NCI-H2196 treated with DMSO at 0.1 percent for 48 hours (cell line): Measurements from ENCODE around the gene BMP8A.
"Not testable (repeated sequence)": the region's sequence is repeated elsewhere in the genome, so short reads cannot be mapped to it uniquely, and the experiment has no call there.

Source experiments
- DNase-seq: peaks from one replicate; lab custom pipeline; 2025; ENCODE audit not compliant: unreplicated experiment; lab: John Stamatoyannopoulos, UW

The BMP8A gene

DNA sequence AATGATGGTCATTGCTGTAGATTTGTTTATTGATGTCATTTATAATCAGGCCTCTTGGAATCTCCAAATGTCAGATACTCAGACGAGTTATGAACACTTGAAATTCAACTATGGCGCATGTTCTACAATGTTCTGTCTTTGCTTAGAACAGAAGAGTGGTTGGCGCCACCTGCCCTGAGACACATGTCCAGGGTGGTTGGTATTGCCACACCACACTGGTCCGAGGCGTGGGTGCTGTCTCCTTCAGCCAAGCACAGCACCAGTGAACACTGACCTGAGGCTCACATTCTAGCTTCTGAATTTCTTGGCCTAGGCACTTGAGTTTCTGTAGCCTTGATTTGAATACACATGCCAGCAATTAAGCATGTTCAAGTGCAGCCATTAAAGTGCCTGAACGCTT, 10.1 kb upstream of the BMP8A start:
- DNase-seq: no peak

DNA sequence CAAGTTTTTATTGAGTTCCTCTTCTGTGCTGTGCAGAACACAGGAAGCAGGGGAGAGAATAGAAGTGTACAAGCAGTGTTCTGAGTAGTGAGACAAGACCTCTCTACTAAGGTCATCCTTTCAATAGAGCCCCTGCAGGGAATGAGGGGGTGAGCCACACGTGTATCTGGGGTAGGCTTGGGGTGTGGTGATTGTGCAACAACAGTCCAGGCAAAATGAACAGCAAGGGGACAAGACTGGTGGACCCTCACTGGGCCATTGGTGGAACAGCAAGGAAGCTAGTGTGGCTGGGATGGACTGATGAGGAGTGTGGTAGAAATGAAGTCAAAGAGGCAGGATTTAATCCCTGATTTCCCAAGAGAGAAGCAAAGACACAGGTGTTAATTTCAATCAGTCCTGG, 8.2 kb upstream of the BMP8A start:
- DNase-seq: no peak

DNA sequence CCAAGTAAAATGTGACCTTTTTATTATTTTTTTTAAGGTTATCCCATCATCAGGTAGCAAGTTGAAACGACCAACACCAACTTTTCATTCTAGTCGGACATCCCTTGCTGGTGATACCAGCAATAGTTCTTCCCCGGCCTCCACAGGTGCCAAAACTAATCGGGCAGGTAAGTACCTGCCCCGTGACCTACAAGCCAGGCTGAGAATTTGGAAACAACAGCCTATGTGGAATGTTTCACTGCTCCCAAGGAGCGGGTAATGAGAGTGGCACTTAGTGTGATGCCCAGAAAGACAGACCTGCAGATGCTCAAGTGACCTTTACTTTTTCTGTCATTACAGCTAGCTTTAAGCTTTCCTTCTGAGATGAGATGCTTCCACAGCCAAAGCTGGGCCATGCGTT, 6.9 kb upstream of the BMP8A start:
- DNase-seq: no peak

DNA sequence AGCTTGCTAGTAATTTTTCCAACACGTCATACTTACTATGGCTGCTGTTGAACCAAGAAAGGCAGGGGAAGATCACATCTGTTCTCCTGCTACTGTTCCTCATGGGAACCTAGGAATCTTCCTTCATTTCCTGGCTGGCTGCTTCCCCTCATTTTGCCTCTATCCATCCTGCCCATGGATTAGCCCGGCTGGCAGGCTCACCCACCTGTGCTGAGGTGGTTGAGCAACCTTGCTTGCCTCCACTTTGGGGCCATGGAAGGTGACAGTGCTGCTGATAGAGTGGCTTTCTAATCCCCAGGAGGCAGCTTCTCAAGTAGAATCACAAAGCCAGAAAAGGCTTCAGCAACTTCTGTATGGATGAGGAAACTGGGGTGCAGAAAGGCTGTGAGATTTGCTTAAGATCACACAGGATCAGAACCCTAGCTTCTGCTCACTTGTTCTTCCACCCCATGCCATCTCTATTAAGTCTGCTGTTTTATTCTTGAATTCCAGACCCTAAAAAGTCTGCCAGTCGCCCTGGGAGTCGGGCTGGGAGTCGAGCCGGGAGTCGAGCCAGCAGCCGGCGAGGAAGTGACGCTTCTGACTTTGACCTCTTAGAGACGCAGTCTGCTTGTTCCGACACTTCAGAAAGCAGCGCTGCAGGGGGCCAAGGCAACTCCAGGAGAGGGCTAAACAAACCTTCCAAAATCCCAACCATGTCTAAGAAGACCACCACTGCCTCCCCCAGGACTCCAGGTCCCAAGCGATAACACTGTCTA, 6.2 kb upstream of the BMP8A start:
- no peak for DNase-seq

DNA sequence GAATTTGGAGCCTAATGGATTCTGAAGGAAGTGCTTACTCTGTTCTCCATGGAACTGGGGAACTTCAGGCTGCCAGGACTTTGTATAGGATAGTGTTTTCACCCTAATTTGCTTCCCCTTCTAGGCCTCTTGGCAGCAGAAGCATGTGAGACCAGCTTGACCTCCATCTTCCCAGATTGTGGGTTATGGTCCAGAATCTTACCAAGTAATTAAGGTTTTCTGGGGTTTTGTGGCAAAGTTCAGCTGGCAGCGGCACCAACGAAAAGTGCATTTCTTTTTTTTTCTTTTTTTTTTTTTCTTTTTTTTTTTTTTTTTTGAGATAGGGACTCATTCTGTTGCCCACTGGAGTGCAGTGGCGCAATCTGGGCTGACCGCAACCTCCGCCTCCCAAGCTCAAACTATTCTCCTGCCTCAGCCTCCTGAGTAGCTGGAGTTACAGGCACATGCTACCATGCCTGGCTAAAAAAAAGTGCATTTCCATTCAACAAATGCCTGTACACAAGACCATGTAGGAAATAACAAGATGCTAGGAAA, 3.4 kb upstream of the BMP8A start:
- no peak for DNase-seq

DNA sequence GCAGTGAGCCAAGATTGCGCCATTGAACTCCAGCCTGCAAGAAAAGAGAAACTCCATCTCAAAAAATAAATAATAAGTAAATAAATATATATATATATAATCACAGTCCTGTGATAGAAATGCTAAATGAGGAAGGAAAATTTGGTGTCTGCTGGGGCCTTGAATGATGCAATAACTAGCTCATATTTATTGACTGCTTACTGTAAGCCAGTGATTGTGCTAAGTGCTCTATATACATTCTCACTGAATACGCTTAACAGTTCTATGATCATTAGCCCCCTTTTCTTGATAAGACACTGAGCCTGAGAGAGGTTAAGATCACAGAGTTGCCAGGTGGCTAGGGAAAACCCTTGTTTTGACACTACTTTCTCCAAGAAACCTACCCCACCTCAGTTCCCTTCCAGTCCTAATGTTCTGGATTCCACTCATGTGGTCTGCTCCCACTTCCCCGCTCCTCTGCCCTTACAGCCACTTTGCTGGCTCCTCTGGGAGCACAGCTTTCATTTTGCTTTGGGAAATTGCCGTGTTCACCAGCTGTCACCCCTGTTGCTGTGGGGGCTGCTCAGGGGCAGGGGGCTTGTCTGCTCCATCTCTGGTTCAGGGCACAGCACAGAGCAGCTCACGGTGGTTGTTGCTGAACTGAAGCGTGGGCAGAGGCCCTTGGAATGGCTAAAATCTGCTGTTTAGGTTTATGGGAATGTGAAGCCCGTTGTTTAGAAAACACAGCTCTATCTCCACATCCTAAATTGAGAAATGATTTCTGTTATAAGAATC, 2.5 kb upstream of the BMP8A start:
- DNase-seq: no peak

DNA sequence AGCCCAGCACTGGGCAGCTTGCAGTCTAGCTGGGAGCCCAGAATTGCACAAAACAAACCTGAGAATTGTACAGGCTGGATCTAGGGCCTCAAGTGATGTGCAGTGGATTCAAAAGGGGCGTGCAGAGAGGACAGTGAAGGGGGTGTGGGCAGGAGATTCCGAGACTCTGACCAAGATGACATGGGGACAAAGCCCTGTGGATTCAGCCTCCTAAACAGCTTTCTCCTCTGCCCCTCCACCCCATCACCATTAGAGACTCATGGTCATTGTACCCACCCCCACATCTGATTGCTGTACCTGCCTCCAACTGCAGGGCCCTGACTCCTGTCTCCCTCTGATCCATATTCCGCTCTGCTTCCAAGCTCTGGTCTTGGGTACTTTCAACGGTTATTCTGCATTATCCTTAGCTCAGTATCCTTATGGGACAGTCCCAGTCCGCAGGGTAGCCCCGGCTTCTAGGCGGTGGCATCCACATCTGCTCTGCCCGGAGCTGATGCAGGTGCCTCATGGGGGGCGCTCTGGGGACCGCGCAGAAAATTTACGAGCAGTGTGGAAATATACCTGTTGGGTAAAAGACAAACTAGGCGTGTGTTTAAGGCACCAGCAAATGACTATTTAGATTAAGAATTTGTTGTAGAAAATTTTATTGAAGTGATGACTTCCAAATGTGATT, 1.7 kb upstream of the BMP8A start:
- DNase-seq: no peak

DNA sequence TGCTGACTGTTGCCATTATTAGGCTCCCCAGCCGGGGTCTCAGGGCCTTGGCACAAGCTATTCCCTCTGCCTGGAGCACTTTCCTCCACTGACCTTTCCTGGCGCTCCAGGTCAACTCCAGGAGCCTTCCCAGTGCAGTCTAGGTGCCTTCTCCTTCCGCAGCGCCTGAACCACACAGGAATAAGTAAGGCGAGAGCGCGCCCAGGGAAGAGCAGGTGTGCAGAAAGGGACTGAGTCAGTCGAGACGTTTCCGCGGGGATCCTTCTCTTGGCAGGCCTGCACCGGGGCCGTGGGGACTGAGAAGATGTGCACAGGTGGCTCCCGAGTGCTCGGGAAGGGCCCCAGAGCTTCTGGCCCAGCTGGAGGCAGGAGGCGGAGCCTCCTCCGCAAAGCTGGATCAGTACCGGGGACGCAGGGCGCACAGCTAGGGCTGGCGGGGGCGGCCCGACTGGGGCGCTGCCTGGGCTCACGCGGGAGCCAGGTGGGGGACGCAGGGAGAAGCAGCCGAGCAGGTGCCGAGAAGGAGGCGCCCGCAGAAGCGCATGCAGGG, 765 bp upstream of the BMP8A start:
- no peak for DNase-seq

DNA sequence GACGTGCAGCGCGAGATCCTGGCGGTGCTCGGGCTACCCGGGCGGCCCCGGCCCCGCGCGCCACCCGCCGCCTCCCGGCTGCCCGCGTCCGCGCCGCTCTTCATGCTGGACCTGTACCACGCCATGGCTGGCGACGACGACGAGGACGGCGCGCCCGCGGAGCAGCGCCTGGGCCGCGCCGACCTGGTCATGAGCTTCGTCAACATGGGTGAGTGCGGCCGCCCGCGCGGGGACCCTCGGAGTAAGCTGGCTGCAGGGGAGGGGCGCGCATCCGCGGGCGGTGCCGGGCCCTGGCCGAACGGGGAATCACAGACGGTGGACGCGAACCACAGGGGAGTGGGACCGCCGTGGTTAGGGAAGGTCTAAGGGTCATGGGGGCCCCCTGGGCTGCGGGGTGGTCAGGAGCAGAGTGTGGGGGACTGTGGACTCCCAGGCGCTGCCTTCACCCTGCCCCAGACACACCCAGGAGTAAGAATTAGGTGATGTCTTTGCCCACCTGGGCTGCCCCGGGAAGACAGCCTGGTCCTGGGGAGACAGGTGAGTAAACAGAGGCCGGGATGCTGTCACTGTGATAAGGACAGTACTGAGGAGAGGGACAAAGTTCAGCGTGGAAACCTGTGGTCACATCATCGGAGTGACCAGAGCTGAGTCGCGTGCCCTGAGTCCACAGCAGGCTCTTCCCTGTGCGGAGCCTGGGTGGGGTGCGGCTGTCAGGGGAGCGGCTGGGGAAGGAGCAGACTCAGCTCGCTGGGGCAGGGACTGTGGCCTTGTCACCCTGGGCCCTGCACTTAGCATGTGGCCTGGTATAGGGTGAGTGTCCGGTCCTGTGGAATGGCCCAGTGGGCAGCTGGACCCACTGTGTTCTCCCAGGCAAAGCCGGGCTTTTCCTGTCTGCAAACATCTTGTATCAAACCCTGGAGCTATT, 944 bp downstream of the BMP8A start:
- DNase-seq: not testable (repeated sequence)

DNA sequence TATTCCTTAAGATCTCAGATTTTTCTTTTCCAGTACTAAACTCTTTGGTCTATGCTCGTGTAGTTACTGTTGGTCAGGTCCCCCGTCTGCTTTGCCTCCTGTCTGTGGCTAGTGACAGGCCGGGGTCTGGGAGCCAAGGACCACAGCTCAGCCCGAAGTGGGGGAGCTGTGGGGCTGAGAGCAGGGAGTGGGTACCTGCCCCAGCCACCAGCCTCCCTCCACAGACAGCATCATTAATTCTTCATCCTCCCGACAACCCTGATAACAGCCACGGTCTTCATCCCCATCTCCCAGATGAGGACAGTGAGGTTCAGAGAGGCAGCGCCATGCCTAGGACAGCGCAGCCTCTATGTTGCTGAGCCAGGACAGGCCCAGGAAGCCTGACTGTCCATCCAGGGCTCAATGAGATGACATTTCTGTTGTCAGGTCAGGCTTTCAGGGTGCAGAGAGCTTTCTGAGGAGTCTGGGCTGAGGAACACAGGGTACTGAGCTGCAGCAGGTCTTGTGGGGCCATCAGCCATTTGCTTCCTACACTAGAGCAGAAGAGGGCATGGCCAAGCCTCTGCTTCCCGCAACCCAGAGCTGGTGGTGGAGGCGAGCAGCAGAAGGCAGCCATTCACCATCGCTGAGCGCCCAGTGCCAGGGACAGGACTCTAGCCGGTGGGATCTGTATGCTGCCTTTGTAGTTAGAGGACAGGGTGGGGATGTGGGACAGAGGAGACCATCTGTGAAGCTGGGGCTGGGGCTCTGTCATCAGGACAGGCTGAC, 1.8 kb downstream of the BMP8A start:
- not testable (repeated sequence) for DNase-seq

DNA sequence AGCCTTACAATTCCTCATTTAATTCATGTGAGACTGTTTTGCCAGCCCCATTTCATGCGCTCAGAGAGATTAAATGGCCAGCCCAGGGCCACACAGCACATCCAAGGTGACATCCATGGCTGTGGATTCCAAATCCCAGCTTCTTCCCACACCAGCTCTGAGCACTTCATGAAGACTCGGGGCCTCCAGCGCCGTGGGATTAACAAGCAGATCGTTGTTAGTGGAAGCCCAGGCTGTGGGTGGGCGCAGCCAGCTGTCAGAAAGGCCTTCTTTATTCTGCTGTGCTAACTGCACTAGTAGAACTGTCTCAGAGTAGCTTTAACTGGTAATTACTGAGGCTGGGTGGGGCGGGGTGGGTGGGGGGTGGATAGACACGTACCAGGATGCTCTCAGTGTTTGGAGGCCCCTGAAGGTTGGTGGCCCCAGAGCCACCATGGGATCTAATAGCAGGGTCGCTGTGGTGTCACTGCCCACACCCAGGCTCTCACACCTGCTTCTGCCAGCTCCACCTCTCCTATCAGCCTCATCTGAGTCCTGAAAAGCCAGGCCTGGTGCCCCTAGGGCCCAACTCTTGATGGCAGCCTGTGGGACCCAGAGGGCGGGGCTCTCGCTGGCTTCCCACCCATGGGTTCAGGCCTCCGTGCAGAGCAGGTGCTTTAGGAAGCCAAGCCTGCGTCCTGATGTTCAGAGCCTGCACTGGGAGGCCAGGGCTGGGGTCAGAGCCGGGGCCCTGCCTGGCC, 3.4 kb downstream of the BMP8A start:
- no peak for DNase-seq

DNA sequence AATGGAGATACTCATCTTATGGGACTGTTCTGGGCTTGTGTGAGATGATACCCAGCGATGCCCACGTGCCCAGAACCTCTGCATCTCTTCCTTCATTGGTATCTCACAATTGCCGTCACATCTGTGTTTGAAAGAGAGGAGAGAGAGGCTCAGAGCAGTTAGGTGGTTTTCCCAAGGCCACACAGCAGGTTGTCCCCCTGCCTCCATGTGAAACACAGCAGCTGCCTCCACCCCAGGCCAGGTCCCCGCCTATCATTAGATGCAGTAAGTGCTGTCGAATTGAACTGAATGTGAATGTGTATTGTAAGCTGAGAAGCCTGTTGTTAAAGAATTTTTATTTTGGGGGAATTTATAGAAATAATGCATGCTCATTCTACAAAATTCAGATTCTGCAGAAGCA, 5.1 kb downstream of the BMP8A start:
- DNase-seq: not testable (repeated sequence)

DNA sequence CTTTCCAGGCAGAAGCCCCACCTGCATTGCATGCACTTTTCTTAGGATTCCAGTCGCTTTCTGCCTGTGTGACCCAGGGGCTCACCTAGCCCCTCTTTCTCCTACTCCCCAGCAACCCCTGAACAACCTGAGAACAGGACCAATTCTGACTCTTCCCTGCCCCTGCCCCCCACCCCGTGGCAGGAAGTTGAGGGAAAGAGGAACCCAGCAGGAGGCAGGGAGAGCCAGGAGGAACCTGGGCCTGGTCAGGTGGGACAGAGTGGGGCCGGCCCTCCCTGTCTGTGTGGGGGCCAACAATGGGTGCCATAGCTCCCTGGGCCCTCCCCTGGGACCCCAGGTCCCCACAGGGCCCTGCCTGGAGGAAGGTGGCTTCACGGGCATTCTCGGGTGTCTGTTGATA, 6.1 kb downstream of the BMP8A start:
- no peak for DNase-seq

DNA sequence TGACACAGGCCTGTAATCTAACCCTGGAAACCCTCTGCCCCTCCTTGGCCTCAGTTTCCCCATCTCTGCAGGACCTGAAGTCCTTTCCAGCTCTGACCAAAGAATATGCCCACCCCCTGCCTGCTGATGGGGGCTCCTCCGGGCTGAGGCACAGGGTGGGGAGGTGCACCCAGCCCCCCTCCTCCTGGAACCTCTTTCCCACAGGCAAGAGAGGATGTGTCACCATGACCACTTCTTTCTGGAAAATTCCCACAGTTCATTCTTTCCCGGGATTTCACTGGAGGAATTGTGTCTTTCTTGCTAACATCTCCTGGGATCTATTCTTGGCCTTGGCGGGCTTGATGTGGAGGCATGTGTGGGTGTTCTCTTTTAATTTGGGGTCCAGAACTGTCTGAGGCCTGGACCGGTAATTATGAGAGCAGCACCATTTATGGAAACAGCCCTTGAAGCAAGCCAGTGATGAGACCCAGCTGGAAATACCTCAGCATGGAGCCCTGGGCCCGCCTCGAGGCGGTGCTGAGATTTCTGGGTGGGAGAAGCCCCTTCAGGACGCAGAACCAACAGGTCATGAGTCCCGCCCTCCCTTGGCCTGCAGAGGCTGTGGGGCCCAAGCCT, 6.8 kb downstream of the BMP8A start:
- DNase-seq: not testable (repeated sequence)

DNA sequence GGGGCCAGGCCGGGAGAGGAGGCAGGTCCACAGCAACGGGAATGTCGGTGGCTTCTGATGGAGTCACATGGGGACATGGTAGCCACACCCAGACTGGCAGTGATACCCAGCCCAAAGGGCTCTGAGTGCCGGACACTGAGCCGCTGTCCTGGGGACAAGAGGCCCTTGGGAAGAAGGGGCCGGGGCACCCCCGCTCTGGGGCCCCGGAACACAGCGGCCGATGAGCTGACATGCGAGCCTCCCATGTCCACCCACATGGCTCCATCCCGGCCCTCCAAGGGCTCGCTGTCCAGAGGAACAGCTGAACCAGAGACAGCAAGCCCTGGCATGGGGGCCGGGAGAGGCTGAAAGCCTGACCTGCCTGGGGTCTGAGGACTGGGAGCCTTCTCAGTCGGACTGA, 7.4 kb downstream of the BMP8A start:
- DNase-seq: not testable (repeated sequence)

DNA sequence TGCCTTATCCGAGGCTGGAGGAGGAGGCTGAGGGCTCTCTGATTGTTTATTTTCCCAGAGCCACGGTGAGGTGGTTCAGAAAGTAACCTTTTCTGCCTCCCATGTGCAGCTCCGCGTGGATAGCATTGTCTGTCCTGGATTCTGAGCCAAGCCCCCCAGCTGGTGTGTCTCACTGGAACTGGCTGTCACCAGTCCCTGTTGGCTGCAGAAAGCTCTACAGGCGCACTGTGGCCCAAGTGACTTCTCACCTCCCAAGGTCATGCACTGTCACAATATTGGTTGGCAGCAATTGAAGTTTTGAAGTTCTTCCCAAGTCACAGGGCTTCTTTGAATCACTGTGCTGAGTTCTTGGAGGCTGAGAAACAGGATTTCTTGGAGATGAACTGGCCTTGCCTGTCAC, 8.2 kb downstream of the BMP8A start:
- no peak for DNase-seq

DNA sequence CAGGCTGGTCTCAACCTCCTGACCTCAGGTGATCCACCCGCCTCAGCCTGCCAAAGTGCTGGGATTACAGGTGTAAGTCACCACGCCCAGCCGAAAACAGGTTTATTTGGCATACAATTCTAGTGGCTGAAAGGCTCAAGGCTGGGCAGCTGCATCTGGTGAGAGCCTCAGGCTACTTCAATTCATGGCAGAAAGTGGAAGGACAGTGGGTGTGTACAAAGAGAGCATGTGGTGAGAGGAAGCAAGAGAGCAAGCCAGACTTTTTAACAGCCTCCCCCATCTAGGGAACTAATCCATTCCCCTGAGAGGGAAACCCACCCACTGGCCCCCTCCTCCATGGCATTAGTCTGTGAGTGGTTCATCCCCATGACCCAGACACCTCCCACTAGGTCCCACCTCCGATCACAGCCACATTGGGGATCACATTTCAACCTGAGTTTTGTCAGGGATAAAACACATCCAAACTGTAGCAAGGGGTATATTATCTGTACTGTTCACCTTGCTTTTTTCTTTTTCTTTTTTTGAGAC, 9.5 kb downstream of the BMP8A start:
- no peak for DNase-seq

DNA sequence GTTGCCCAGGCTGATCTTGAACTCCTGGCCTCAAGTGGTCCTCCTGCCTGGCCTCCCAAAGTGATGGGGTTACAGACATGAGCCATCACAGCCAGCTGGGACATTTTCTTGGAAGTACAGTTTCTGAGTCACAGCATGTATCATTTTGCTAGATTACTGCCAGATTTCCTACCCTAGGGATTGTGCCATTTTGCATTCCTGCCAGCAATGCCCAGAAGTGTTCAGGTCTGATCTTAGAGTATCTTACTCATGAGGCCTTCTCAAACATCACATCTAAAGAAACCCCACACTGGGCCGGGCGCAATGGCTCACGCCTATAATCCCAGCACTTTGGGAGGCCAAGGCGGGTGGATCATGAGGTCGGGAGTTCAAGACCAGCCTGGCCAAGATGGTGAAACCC, 10.2 kb downstream of the BMP8A start:
- no peak for DNase-seq
